Hematopoietic multipotent progenitor cell treated with erythropoietin and hydrocortisone succinate and interleukin-3 and kit ligand, for 6 days (in vitro differentiated cells): ENCODE data around the gene SCAMP2.
A peak's percentile ranks its signal among the peaks of the same experiment; 100 is the strongest.
"Not testable (repeated sequence)": the region's sequence is repeated elsewhere in the genome, so short reads cannot be mapped to it uniquely, and the experiment has no call there.

Experiments used
- DNase-seq: peaks from one replicate; pipeline ENCODE4 v3.0.0-alpha.2; 2015

SCAMP2 gene, protein sequence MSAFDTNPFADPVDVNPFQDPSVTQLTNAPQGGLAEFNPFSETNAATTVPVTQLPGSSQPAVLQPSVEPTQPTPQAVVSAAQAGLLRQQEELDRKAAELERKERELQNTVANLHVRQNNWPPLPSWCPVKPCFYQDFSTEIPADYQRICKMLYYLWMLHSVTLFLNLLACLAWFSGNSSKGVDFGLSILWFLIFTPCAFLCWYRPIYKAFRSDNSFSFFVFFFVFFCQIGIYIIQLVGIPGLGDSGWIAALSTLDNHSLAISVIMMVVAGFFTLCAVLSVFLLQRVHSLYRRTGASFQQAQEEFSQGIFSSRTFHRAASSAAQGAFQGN

DNA sequence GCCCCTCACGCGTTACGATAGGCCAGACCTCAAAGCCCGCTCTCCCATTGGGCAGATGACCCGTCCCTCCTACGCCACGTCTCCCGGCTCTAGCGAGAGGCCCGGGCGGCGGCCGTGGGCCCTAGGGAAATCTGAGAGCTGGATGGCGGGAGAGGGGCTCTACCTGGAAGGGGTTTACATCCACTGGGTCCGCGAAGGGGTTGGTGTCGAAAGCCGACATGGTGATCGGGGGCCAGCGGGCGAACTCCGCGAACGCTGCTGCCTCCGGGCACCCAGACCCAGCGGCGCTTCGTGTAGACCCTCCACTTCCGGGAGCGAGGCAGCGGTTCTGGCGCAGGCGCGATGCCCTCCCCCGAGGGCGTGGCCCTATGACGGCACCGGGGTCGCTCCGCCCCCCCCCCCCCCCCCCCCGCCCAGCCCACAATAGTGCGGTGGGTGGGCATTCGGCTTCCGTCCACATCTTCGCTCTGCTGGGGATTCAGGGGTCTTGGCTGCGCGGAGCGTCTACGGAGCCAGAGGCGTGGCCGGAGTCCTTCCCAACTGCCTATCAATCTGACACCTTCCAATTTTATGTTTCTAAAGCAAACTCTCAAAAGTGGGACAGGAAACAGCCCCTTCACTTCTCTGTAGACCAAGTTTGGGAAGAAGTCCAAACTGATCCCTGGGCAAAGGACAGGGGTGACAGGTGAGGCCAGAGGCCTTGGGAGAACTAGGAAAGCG is at the start of gene SCAMP2:
TSS of gene SCAMP2 (minus strand) at position 330 of the 720 bp plus-strand sequence. CDS start at position 220, 110 bp downstream.
- peak; percentile 98 for DNase-seq

DNA sequence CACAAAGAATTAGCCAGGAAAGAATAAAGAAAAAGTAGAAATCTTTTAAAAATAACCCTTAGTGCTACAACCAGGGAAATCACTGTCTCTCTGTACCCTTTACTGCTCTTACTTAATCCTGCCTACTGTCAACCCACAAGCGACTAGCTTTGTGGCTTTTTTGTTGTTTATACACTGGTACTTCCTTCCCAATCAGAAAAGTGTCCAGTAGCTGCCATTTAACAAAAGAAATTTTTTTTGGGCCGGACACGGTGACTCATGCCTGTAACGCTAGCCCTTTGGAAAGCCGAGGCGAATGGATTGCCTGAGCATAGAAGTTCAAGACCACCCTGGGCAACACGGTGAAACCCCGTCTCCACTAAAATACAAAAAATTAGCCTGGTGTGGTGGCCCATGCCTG is 47.3 kb upstream of the SCAMP2 start:
- DNase-seq = no peak

DNA sequence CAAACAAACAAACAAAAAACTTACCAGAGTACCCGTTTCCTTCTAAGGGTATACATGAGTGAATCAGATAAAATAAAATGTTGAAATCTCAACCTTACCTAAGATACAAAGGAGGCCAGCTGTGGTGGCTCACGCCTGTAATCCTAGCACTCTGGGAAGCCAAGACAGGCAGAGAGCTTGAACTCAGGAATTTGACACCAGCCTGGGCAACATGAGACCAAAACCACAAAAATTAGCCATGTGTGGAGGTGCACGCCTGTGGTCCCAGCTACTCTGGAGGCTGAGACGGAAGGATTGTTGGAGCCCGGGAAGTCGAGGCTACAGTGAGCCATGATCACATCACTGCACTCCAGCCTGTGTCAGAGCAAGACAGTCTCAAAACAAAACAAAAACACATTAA is 44.5 kb upstream of the SCAMP2 start:
- DNase-seq = no peak

DNA sequence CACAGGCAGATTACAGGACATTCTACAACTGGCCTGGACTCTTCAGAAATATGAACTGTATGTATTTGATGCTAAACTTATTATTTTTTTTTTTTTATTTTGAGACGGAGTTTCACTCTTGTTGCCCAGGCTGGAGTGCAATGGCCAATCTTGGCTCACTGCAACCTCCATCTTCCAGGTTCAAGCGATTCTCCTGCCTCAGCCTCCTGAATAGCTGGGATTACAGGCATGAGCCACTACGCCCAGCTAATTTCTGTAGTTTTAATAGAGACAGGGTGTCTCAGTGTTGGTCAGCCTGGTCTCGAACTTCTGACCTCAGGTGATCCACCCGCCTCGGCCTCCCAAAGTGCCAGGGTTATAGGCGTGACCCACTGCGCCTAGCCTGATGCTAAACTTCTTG is 40.6 kb upstream of the SCAMP2 start:
- not testable (repeated sequence) for DNase-seq

DNA sequence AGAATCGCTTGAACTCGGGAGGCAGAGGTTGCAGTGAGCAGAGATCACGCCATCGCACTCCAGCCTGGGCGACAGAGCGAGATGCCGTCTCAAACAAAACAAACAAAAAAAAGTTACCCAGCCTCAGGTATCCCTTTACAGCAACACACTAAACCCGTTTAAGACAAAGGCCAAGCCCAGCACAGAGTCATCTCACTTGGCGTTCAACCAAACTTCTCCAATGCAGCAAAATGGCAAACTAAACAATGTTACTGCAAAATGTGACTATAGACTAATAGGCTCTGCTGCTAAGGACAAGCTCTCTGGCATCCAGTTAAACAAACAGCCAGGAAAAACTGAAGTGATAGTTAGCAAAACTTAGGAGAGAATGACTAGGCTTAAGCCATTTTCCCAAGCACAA is 39.9 kb upstream of the SCAMP2 start:
- peak; percentile 53 for DNase-seq

DNA sequence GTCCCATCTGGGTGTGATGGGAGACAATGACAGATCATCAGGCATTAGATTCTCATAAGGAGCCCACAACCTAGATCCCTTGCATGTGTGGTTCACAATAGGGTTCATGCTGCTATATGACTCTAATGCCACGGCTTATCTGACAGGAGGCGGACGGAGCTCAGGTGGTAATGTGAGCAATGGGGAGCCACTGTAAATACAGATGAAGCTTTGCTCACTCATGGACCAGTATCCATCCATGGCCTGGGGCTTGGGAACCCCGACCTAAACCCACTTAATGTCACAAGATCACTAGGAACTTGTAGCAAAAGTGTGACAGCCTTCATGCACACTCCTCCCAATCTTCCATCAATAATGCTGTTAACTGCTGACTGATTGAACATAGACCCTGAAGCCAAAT is 35.5 kb upstream of the SCAMP2 start:
- no peak for DNase-seq

DNA sequence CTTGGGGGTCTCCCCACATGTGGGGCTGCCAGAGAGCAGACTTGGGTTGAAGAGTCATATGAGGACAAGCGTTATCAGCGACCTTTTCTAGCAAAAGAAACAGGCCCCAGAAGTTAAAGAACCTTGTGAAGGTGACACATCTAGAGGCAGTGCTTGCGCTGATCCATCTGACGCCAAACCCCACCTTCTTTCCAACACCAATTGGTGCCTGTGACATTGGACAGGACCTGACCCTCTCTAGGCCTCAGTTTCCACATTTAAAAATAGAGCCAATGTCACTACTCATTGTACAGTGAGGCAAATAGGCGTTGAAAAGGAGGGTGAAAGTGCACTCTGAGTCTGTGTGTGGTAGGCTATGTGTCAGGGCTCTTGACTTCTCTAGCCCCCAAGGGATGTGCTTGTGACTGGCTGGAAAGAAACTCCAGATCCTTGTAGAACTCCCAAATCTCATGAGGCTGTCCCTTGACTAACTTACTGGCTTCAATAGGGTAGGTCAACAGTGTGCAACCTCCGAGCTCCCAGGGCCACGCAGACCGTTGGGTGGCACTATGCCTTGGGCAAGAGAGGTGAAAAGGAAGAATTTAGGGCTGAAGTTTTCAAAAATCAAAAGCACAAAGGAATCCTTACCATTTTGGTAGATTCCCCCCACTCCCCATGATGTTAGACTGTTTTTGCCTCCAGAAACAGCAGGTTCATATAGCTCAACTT is 34.2 kb upstream of the SCAMP2 start:
- peak; percentile 53 for DNase-seq

DNA sequence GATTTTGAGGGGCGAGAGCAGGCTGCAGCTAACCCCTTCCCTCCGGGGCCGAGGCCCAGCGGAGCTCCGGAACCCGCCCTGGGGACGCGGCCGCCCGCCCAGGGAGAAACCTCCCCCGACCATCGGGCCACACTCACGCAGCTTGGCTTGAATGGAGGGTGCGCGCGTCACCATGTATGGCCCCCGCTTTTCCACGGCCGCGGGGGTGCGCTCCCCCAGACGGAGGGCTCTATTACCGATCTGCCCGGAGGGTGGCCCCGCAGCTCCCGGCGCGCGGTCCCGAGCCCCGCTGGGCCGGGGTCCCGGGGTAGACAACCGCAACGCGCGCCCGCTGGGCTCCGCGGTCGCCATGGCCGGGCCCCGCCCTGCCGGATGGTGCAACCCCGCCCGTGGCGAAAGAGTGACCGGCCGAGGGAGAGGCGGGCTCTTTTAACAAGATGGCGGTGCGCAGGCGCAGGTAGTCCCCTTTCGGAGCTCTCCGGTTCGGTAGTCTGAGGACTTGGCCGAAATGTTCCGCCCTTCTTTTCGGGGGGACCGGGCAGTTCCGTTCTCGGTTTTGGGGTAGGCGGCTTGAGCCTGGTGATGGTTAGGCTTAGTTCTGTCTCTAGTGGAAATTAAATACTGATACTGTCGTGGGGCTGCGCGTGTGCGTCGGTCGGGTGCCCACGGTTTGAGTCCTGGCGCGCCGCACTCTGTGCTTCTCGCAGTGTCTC is 33.4 kb upstream of the SCAMP2 start, which contains the start of gene FAM219B:
TSS of gene FAM219B (minus strand) at position 402 of the 713 bp plus-strand sequence. CDS start at position 351, 51 bp downstream.
- DNase-seq = peak; percentile 96

DNA sequence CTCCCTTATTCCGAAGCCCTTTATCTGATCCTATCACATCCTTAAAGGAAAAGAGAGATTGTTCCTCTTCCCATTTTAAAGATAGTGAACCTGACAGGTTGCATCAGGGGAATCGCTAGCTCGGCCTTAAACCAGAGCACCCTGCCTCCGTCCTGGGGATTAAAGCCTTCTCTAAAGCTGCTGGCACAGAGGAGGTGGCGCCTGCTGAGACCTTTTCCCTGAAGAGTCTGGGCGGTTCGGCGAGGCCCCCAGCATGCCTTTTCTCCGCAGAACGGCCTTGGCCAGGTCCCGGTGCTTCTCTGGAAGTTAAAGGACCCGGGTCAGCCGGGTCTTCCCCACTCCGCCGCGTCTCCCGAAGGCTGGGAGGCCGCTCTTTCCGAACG is 32.9 kb upstream of the SCAMP2 start:
- DNase-seq = peak; percentile 57

DNA sequence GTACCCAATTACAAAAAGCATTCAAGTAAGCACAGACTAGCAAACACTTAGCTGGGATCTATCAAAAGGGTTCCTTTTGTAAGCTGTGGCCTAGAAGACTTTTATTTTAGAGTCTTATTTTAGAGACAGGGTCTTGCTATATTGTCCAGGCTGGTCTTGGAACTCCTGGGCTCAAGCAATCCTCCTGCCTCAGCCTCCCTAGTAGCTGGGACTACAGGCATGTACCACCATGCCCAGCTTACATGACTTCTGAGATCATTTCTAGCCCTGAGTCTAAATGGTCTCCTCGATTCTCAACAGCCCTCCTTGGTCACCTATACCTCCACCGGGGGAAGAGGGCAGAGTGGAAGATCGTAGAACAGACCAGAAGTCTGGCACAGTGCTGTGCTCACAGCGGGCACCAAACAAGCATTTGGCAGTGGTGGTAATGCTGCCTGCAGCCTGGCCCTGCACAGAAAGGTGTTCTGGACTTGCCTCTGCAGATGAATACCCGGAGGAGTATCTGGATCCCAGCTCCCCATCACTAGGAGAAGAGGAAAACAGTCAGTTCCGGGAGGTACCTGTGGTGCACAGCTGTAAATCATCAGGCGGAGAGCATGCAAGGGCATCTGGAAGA is 31.1 kb upstream of the SCAMP2 start:
- no peak for DNase-seq

DNA sequence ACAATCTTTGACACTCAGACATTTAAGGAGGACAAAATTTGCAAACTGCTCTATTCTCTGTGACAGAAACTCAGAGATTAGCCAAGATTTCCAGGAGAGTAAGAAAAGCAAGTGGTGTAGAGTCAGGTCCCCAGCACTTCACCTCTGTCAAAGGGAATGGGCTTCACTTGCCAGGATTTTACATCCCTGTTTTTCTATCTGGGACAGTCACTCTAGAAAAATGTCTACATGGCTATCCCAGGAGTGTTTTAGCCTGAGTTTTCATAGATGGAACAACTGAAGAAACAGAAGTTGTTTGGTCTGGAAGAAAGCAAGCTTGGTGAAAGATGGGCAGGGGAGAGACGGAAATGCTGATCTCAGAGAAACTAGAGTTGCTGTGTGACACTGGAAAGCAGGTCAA is 30.5 kb upstream of the SCAMP2 start:
- no peak for DNase-seq

DNA sequence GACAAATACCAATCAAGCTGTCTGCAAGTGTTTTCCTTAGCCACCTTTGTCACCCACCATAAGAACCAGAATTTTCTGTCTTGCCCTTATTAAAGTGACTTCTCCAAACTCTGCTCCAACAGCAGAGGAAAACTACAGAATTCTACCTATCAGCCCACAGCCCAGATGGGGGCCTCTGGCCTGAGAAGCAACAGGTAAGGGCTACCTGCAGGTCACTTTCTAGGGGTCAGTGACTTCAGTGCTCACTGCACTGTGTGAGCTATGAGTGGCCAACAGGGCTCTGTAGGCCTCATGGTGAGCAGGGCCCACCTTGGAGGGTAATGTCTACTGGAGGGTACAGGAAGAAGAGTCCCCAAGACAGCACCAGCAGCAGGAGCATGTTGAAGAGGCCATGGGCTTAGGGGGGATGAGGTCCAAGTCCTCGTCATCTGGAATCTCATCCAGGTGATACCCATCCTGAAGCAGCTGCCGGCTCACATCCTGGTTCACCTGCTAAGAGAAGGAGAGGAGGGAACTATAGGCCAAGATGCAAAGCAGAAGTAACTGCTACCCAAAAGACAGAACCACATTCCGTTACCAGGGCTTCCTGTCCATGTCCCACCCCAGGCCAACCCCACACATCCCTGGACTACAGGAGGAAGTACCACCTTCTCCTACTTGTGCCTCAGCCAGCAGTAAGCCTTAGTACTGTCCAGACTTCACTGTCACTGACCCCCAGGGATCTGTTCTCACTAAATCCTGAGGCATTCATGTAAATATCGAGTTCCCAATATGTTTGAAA is 29.3 kb upstream of the SCAMP2 start:
- DNase-seq = no peak

DNA sequence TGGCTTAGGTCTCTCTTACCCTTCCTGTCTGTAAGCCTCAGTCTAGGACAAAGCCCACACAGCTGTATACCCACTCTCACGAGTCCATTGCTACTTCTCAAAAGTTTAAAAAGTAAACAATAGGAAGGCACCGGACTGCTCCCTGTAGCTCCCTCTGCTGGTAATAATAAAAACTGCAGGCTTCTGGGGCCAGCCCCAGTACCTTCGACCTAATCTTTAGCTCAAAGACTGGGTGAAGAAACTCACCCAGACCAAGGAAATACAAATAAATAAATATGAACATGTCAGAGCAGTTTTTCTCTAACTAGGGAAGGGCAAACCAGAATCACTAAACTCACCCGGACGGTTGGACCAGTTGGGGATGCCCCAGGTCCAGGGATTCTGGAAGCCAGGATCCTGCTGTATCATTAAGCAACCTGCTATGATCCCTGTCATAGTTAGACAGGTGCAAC is 28.5 kb upstream of the SCAMP2 start:
- DNase-seq = peak; percentile 79

DNA sequence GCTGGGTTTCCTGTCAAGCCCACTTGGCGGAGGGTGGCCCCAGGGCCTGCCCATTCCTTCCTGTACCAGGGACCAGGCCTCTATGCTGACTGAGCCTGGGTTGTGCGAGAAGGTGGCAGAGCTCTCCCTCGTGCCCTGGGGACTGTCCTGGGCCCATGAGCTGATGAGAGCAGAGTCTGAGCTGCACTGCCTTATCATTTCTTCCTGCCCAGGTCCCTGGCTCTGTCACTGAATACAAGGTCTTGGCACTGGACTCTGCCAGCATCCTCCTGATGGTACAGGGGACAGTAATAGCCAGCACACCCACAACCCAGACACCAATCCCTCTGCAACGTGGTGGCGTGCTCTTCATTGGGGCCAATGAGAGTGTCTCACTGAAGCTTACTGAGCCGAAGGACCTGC is 24.1 kb upstream of the SCAMP2 start:
- no peak for DNase-seq

DNA sequence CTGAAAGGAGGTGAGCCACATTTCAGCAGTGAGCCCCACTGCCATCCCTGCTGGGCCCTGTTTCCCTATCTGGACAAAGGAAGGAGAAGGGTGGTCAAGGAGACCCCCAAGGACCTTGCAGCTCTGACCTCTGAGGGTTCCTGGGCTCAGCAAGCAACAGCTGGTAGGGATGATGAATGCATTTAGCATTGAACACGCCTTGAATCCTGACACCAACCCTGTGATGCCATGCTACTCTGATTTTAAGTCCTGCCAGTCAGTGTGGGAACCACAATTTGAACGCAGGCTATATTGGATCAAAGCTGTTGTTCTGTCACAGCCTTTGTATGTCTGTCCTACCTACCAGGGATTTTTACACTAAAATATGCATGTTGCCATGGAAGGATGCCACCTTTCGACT is 23.2 kb upstream of the SCAMP2 start:
- no peak for DNase-seq

DNA sequence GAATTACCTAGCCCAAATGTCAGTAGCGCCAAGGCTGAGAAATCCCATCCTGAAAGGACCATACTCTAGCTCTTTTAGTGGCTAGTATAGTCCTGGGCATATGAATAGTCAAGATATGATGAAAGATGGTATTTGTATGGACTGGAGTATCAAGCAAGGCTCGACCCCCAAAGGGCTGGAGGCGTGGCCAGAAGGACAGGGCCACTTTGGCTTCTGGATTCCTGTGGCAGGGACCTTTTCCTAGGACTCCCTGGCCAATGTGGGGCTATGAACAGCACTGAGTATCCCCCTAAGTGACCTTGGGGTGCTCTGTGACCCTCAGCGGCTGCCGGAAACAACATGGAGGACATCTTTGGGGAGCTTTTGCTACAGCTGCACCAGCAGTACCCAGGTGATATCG is 22.7 kb upstream of the SCAMP2 start:
- no peak for DNase-seq

DNA sequence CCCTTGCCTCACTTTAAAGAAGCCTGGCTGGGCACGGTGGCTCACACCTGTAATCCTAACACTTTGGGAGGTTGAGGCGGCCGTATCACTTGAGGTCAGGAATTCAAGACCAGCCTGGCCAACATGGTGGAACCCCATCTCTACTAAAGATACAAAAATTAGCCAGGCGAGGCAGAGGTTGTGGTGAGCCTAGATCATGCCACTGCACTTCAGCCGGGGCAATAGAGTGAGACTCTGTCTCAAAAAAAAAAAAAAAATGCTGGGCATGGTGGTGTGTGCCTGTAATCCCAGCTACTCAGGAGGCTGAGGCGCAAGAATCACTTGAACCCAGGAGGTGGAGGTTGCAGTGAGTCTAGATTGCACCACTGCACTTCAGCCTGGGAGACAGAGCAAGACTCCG is 21.2 kb upstream of the SCAMP2 start:
- DNase-seq = not testable (repeated sequence)

DNA sequence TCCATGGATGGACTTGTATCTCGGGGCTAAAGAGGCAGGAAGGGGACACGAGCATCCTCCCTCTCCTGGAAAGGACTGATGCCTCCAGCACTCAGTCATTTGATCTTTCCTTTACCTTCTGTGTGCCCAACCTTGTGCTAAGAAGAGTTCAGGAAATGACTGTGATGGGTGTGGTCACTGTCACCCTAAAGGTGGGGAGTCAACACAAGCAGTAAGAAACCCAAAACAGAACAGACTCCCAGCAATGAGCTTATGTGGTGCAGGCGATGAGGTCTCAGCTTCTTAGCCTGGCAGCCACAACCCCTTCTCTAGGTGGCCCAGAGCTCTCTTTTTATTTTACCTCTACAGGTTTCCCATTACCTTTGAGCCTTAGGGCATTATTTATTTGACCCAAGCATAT is 20.5 kb upstream of the SCAMP2 start:
- DNase-seq = no peak

DNA sequence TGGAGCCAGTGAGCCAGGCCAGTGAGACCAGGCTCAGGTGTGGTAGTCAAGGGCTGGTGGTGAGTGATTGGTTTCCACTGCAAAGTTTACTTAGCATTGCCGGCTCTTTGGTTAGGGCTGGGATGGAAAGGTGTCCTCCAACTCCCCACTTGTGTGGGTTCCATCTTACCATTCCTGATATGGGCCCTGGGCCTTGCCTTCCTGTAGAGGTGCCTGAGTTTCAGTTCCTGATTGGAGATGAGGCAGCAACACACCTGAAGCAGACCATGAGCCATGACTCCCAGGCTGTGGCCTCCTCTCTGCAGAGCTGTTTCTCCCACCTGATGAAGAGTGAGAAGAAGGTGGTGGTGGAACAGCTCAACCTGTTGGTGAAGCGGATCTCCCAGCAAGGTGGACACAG is 19.8 kb upstream of the SCAMP2 start:
- no peak for DNase-seq

DNA sequence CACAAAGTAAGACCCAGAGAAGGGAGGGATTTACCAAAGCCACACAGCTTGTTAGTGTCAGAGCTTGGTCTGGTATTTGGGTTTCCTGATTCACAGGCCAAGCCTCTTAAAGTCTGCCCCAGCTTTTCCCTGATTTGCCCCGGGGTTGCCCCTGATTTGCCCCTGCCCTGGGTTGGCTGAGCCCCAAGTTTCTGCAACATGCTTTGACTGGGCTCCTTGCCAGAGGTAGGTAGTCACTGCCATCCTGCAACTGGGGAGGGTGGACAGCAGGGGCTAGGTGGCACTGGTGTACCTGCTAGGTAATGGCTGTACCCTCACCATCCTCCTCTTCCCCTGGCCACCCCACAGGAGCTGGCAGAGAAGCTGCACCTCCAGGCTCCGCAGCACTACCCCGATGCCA is 19.1 kb upstream of the SCAMP2 start:
- DNase-seq = no peak

DNA sequence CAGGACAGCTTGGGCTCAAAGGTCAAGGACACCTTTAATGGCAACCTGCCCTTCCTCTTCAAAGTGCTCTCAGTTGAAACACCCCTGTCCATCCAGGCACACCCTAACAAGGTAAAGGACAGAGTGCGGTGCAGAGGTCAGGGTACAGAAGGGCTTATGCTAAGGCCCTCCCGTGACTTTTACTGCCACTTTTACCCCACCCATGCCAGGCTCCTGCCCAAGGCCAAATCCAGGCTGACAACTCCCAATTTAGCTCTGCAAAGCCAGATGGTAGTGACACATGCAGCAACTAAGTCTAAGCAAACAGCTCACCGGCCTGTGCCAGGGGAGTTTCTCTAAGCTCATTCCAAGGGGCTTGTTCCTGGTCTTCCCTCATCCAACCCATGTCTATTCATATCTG is 18.3 kb upstream of the SCAMP2 start:
- DNase-seq = no peak

DNA sequence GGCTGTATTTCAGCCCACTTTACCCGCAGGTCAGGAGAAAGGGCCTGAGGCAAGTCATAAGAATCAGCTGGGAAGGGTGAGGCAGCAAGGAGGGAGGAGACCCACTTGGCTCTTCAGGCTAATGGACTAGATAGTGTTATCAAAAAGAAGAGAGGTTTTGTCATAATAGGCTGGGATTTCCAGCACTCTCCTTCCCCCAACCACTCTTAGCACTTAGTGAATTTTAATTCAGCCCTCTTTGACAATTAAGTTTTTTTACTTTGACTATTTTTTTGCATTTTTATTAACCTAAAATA is 17.4 kb upstream of the SCAMP2 start:
- peak; percentile 82 for DNase-seq
